Astrocyte of the spinal cord (primary cell): ENCODE data around the gene PLEKHN1.
A peak's percentile ranks its signal among the peaks of the same experiment; 100 is the strongest.
"Not testable (repeated sequence)": the region's sequence is repeated elsewhere in the genome, so short reads cannot be mapped to it uniquely, and the experiment has no call there.

Source experiments
- DNase-seq: peaks from one replicate; pipeline ENCODE4 v3.0.0; 2011; ENCODE audit warnings: low read depth, low spot score
- H3K4me3 ChIP-seq: 2 replicates; pipeline ENCODE4 v1.5.1; 2011; ENCODE audit warnings: low read depth, mild to moderate bottlenecking, low read length, moderate library complexity
- in situ Hi-C: cut with HindIII; loops from 2 replicates; pipeline ENCODE4 v1.10.0; 2017; ENCODE audit warnings: low sequenced_read_pairs
- TF ChIP-seq, protein P1 (sequence below): IDR thresholded peaks from 2 replicates; pipeline ENCODE4 v1.5.1; 2012; ENCODE audit warnings: low read depth, mild to moderate bottlenecking, low read length, inconsistent platforms

PLEKHN1 gene

DNA sequence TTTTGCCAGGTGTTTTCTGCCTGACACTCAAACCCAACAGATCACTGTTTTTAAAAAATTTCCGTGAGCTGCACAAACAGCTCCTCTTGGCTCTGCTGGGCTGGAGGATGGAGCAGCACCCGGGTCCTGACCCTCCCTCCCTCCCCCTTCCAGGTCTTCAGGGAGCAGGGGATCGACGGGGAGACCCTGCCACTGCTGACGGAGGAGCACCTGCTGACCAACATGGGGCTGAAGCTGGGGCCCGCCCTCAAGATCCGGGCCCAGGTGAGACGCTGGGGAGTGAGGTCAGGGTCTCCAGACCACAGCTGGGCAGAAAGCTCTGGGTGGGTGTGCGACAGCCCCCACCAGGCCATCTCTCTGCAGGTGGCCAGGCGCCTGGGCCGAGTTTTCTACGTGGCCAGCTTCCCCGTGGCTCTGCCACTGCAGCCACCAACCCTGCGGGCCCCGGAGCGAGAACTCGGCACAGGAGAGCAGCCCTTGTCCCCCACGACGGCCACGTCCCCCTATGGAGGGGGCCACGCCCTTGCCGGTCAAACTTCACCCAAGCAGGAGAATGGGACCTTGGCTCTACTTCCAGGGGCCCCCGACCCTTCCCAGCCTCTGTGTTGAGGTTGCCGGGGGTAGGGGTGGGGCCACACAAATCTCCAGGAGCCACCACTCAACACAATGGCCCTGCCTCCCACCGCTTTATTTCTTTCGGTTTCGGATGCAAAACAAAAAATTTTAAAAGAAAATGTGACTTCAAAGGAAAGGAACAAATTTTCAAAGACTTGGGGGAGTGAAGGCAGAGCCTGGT, 22.5 kb upstream of the PLEKHN1 start:
- H3K4me3 ChIP-seq = no peak overlapping the region
- in situ Hi-C loops = no loop called here
- DNase-seq = no peak
- TF ChIP-seq, protein P1, sequence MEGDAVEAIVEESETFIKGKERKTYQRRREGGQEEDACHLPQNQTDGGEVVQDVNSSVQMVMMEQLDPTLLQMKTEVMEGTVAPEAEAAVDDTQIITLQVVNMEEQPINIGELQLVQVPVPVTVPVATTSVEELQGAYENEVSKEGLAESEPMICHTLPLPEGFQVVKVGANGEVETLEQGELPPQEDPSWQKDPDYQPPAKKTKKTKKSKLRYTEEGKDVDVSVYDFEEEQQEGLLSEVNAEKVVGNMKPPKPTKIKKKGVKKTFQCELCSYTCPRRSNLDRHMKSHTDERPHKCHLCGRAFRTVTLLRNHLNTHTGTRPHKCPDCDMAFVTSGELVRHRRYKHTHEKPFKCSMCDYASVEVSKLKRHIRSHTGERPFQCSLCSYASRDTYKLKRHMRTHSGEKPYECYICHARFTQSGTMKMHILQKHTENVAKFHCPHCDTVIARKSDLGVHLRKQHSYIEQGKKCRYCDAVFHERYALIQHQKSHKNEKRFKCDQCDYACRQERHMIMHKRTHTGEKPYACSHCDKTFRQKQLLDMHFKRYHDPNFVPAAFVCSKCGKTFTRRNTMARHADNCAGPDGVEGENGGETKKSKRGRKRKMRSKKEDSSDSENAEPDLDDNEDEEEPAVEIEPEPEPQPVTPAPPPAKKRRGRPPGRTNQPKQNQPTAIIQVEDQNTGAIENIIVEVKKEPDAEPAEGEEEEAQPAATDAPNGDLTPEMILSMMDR = no peak

DNA sequence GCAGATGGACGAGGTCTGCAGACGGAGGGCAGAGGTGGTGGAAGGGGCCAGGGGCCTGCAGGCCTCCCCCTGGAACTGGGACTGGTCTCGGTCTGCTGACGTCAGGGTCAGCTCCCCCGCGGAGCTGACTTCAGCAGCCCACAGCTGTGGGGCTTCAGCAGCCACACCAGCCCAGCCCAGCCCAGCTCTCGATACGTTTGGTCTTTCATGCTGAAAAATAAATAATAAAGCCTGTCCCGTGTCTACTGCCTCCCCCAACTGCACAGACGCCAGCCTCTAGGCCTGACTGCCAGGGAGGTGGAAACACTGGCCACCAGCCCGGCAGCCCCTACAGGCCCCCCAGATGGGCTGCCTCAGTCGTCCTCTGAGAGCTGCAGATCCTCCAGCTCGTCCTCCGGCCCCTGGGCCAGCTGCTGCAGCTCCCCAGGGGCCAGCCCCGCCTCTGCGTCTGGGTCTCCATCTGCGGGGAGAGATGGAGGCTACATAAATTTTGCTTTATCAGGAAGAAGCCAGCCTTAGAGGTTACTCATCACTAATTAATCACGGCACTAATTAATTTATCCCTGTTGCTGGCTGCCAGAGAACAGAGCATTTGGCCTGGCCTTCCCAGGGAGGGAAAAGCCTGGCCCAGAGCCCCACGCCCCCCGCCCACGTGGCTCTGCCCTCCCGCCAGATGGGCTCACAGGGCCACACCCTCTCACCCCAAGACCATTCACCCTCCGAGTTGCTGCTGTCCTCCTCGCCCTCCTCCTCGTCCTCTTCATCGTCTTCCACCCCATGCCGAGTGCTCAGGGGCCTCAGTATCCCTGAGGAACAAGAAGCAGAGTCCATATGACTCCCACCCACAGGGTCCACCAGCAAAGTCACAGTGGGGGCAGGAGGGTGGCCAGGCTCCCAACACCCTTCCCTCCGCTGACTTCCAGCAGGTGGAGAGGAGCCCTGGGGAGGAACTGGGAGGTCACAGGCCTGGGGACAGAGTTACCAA, 21.6 kb upstream of the PLEKHN1 start:
- in situ Hi-C loops = no loop called here

DNA sequence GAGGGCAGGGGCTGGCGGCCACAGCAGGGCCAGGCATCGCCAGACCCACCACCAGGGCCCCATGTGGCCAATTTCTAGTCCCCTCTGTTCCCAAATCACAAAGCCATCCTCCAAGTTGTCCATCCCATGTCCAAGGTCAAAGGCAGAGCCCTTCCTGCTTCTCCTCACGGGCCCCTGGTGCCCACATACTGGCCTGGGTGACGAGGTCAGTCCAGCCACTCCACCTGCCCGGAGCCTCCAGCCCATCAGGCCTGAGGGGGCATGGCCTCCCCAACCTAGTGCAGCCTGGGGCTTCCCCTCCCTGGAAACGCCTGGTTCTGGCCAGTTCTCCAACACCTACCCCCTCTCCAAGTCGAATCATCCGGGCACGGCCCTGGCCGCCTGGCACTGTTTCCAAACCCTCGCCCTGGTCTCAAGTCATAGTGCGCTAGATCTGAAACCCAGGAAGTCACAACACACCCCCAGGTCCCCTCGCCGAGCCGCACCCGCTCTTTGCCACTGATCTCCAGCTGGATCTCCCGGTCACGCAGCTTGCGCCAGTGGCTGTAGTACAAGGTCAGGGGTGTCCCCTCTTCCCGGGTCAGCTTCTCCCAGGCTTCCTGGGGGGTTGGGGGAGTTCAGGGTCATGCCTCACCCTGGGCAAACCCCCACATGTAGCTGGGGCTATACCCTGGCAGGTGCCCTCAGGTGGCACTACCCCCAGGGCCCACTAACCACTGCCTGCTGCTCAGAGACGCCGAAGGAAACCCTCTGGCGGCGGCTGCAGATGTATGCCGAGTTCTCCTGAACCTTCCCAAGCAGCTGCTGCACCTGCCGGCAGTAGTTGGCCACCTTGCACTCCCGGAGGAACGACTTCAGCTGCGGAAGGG, 20.4 kb upstream of the PLEKHN1 start:
- TF ChIP-seq, protein P1 = no peak
- in situ Hi-C loops = no loop called here
- DNase-seq = no peak

More for the DNA sequence above, 21.6 kb upstream of the PLEKHN1 start:
- TF ChIP-seq, protein P1 = no peak
- no peak overlapping the region for H3K4me3 ChIP-seq
- DNase-seq = peak; percentile 88

DNA sequence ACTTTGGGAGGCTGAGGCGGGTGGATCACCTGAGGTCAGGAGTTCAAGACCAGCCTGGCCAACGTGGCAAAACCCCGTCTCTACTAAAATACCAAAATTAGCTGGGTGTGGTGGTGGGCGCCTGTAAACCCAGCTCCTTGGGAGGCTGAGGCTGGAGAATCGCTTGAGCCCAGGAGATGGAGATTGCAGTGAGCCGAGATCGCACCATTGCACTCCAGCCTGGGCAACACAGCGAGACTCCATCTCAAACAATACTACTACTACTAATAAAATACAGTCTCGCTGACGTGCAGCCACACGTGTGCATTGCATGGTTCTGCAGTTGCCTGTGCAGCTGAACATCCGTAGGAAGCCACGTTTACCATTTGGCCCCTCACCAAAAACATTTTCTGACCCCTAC, 19.5 kb upstream of the PLEKHN1 start:
- DNase-seq, H3K4me3 ChIP-seq, in situ Hi-C loops: not testable (repeated sequence)

More for the DNA sequence above, 20.4 kb upstream of the PLEKHN1 start:
- no peak overlapping the region for H3K4me3 ChIP-seq

DNA sequence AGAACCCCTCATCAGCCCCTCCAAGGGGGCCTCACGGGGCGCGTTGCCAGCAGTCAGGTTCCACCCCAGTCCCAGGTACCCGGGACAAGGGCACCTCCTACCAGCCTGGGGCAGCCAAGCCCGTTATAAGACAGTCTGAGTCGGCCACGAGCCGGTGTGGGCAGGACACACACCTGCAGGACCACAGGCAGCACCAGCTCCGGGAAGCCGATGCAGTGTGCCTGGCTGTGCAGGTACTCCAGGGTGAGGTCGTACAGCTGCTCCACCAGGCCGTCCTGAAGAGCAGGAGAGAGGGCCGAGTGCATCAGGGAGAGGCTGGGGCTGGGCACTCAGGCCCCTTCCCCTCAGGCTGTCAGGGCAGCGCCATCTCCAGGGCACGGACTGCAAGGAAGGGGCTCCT, 18.3 kb upstream of the PLEKHN1 start:
- DNase-seq = no peak
- in situ Hi-C loops = no loop called here
- no peak overlapping the region for H3K4me3 ChIP-seq
- TF ChIP-seq, protein P1 = no peak

DNA sequence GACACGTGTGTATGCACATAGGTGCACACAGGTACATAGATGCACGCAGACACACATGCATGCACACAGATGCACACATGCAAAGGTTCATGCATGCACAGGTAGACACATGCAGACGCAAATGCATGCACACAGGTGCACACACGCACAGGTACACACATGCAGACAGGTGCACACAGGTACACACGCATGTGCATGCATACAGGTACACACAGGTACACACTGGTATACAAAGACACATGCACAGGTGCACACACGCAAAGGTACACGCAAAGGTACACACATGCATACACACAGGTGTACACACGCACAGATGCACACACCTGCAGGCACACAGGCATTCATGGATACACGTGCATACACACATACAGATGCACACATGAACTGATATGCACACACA, 16.0 kb upstream of the PLEKHN1 start:
- in situ Hi-C loops = no loop called here
- no peak for DNase-seq
- TF ChIP-seq, protein P1 = no peak
- no peak overlapping the region for H3K4me3 ChIP-seq
